ENCODE measurements around the gene UQCRHL.

DNA sequence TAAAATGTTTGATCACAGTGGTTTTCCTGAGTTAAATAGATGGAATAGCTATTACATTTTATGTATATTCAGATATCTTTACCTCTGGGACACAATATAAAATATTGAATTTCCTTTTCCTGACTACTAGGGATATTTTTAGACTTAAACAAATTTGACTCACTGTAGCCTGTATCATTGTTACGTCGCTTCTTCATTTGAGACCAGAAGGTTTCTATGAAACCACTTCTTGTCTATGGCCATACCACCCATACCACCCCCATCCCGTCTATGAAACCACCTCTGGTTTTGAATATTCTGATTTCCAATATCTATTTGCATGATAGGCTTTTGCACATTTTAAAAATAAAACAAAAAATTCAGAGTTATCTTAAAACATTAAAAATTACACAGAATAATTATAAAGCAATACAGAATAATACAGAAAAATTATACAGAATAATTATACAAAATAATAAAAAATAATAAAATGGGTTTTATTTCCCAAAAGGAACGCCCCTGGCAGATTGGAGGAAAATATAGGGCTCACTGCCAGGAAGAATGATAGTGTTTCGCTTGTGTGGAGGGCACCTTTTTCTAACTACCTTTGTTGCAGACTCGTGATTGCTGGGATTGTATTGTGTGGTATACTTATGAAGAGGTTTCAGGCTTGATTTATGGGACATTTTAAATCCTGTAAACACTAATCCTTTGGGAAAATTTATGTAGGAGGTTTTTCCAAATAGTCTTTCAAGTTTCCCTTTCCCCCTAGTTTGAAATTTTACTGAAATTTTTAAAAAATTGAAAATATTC, 44.8 kb upstream of the UQCRHL start:
- TF ChIP-seq POLR2A (IDR thresholded peaks at IDR 0.05; ENCODE audit: low read length) (no peak), GATA1 (IDR thresholded peaks at IDR 0.05; ENCODE audit: low read depth, low read length) (no peak)
